Right ventricle myocardium inferior (tissue), 1 donor: Measurements from ENCODE around the gene KRTAP10-9. TPM values are rescaled to one million over a fixed set of nuclear protein-coding genes. Genes with fewer than 3 reads are reported as not detected.
"Not testable (repeated sequence)": the region's sequence is repeated elsewhere in the genome, so short reads cannot be mapped to it uniquely, and the experiment has no call there.

Experiments
- ATAC-seq: fragments of 200-7000 bp; cut with Tn5 transposase; one replicate; pipeline ENCODE4 v1.9.1; 2020; ENCODE audit warnings: mild to moderate bottlenecking, moderate library complexity
- DNase-seq: peaks from one replicate; pipeline ENCODE4 v3.0.0; 2021; ENCODE audit errors: missing footprints
- intact Hi-C: fragments of 100-400 bp; cut with DNase I; formaldehyde crosslinking; loops from one replicate; pipeline ENCODE4 v1.11.0; 2022
- long read RNA-seq: library from polyadenylated mRNA; unstranded; transcript quantifications from one replicate; pipeline ENCODE4 v2.0.0, GENCODE V29; 2021
- total RNA-seq: library from RNA; stranded (reverse); fragmentation: NEBNext Ultra II Directional; extraction: Animal tissue kit (Norgen Biotek cat#: 25700); gene quantifications from one replicate; pipeline ENCODE4 v1.2.1, GENCODE V29; 2021
- donor health status: DM: no; HTN: yes; CAD: no; lungs with severe emphysema.

The KRTAP10-9 gene
- total RNA-seq, result not detected
- long read RNA-seq, result 0 reads

DNA sequence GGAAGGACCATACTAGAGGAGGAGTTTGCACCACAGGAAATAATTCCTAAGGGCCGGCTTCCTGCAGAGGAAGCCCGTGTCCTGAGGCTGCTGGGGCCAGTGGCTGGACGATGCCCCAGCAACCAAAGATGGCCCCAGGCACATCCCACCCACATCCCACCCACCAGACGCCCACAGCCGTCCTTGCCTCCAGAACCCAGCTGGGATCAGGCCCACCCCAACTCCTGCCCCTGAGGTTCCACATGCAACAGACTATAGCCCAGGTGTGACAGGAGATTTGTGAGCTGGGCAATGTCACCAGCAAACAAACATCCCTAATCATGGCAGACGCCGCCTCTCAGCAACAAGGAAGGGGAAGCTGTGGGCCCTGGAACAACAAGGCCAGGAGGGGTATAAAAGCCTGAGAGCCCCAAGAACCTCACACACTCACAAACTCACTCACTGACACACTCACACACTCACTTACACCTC, at the start of gene KRTAP10-9:
Gene KRTAP10-9, plus strand, starts transcription at position 421 of the 471 bp plus-strand sequence. CDS start 79 bp downstream, outside the sequence.
- no peak for ATAC-seq
- DNase-seq, result no peak
- intact Hi-C loops, result no loop called here

GRCh38 chr21:44578371-44579055, 48.4 kb upstream of the KRTAP10-9 start:
- no peak for DNase-seq
- no peak for ATAC-seq
- intact Hi-C loops, result no loop called here

GRCh38 chr21:44579056-44579832, 47.6 kb upstream of the KRTAP10-9 start:
- DNase-seq (no peak), ATAC-seq (no peak)
- intact Hi-C loops, result no loop called here

GRCh38 chr21:44579833-44580144, 47.1 kb upstream of the KRTAP10-9 start:
- intact Hi-C loops, result no loop called here
- DNase-seq (no peak), ATAC-seq (no peak)

- ATAC-seq, intact Hi-C loops, DNase-seq: not testable (repeated sequence)
These were observed 46.6 kb upstream of the KRTAP10-9 start, which contains the start of gene KRTAP10-5 for GRCh38 chr21:44580231-44580821. Gene KRTAP10-5 (minus strand): TSS chr21:44580604. CDS start chr21:44580578, 26 bp downstream.

GRCh38 chr21:44581158-44581557, 45.7 kb upstream of the KRTAP10-9 start:
- ATAC-seq, result no peak
- intact Hi-C loops, result no loop called here
- no peak for DNase-seq

DNA sequence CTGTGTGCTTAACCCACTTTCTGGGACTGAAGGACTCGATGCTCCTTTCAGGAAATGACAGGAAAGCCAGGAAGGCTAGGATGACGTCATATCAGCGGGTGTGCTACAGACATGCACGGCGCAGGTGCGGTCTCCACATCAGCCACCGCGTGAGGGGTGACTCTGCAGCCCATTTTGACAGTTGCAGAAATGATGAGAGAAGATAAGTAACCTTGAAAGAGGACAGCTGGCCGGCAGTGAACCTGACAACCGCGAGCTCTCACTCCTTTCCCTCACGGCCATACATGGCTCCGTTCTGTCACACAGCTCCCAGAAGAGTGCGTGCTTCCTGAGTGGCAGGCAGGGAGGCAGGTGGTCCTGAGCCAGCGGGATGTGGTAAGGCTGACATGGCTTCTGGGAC, 44.8 kb upstream of the KRTAP10-9 start:
- DNase-seq (no peak), ATAC-seq (no peak)
- intact Hi-C loops, result no loop called here

DNA sequence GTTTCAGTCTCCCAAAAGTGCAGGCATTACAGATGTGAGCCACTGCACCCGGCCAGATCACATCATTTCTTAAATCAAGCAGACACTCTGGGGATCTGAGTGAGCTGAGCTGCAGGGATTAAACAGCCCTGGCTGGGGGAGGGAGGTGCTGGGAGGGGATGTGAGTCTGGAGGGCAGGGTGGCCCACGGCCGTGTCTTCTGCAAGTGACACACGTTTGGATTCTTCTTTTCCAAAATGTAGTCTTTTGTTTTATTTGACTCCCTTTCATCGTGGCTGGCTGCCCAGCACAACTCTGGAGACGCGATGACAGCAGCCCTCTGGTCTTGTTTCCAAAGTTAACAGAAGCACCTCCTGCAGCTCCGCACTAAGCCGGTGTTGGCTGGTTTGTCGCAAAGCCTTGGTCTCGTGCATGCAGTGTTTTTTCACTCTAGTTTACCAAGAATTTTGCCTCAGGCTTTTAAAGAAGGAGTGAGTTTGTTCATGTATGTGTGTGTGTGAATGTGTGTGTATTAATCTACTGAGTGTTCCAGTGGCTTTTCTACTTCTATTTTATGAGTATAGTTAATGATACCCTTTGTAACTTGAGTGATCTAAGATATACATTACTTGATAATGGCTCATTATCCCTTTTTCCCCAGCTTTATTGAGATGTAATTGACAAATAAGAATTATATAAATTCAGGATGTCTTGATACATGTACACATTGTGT, 43.6 kb upstream of the KRTAP10-9 start:
- no peak for DNase-seq
- ATAC-seq, result no peak
- intact Hi-C loops, result no loop called here

- ATAC-seq (no peak), DNase-seq (no peak)
- intact Hi-C loops, result no loop called here
These were observed 43.1 kb upstream of the KRTAP10-9 start for GRCh38 chr21:44583800-44584147.

- ATAC-seq (no peak), DNase-seq (no peak)
- intact Hi-C loops, result no loop called here
These were observed 41.0 kb upstream of the KRTAP10-9 start for GRCh38 chr21:44585892-44586291.

- intact Hi-C loops, result no loop called here
- ATAC-seq (no peak), DNase-seq (no peak)
These were observed 37.8 kb upstream of the KRTAP10-9 start for GRCh38 chr21:44589094-44589493.

DNA sequence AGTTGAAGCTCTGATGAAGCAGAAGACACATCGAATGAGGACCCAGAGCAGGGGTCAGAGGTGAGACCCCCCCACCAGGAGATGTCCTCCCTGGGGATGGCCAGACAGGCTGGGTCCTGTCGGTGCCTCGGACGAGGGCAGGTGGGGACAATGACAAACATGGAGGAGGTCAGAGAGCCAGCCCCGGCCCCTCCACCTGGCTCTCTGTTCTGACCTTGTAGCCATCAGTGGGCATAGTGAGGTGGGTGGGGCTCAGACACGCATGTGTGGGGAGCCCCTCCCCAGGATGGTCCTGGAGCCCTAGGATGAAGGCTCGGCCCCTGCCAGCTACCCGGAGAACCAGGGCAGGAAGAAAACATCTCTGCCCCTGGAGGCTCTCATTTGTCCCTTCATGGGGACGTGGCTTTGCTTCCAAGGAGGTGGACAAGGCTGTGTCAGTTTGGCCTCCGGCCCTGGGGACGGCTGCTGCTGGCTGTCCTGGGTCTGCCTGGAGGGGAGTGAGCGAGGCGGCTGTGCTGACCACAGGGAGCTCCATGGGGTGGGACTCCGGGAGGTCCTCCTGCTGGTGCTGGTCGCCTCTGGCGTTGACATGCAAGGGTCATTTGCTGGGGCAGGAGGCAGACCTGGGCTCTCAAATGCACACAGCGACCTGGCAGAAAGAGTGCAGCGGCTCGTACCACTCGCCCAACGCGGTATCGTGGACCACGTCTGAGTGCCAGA, 37.1 kb upstream of the KRTAP10-9 start:
- no peak for ATAC-seq
- intact Hi-C loops, result no loop called here
- DNase-seq, result no peak

DNA sequence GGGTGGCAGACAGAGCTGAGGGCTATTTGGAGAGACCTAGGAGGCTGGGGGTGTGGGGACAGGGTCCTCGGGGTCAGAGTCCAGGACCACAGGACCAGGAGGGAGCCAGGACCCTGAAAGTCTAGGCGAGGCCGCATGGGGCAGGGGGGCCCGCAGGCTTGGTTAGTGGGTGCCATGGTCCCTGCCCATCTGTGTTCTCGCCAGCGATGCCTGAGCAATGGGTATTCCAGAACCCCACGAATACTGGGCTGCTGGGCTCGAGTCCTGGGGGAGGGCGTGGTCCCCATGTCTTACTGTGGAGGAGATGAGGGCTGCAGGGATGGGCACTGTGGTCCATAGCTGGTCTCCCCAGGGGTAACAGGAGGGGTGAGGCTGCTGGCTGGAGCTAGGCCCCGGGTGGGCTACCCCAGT, 36.6 kb upstream of the KRTAP10-9 start:
- no peak for ATAC-seq
- no peak for DNase-seq
- intact Hi-C loops, result no loop called here

DNA sequence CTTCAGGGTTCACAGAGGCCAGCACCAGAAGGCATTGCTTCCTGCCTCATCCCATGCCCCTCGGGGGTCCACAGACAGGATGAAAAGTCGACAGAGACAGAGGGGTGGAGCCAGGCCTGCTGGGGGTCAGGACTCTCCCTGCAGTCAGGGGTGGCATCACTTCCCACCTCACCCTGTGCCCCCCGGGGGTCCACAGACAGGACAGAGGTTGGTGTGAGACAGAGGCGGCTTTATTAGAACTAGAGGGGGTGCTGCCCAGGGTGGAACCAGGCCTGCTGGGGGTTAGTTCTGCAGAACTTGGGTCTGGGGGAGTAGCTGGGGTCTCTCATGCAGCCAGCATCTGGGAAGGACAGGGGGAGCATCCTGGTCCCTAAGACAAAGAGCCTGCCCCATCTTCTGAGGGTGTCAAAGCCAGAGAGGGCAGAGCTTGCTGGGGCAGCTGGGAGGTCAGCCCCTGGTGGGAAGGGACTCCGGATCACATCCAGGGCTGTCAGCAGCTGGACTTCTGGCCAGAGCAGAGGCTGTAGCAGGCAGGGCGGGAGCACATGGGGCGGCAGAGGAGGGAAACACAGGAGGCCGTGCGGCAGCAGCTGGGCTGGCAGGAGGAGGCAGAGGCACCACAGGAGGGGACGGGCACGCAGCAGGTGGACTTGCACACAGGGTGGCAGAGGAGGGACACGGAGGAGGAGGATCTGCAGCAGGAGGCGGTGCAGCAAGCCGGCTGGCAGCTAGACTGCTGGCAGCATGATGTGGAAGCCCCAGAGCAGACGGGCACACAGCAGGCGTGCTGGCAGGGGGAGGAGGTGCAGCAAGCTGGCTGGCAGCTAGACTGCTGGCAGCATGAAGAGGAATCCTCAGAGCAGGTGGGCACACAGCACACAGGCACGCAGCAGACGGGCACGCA, 35.7 kb upstream of the KRTAP10-9 start:
- DNase-seq, intact Hi-C loops, ATAC-seq: not testable (repeated sequence)

- DNase-seq, ATAC-seq, intact Hi-C loops: not testable (repeated sequence)
These were observed 35.1 kb upstream of the KRTAP10-9 start for GRCh38 chr21:44591801-44592130.

GRCh38 chr21:44592446-44593311, 34.2 kb upstream of the KRTAP10-9 start, which contains the start of gene KRTAP10-6:
Gene KRTAP10-6 (minus strand): TSS chr21:44592505. CDS start chr21:44592484, 21 bp downstream.
- no peak for ATAC-seq
- intact Hi-C loops, result no loop called here
- DNase-seq, result no peak
